B cell (primary cell): Measurements from ENCODE around the gene TEKT3.

Experiments
- CTCF ChIP-seq: fragments of 200-600 bp; IDR thresholded peaks from one replicate; pipeline ENCODE4 v1.8.0; 2022; ENCODE audit warnings: antibody characterized with exemption, mild to moderate bottlenecking
- EZH2 ChIP-seq: IDR thresholded peaks from 2 replicates; pipeline ENCODE4 v1.6.1; 2012; ENCODE audit warnings: borderline replicate concordance, low read depth, mild to moderate bottlenecking, moderate library complexity, low read length; ENCODE audit not compliant: insufficient read depth, poor library complexity, severe bottlenecking

GRCh38 chr17:15274017-15274416 lies 67.4 kb downstream of the TEKT3 start:
- TF ChIP-seq CTCF (no peak), EZH2 (no peak)
